LNCAP (cell line): ENCODE measurements around the gene PLCB4.

Experiments used
- TF ChIP-seq, protein P1 (sequence below): fragments of 450-650 bp; IDR thresholded peaks from 2 replicates; pipeline ENCODE4 v1.5.1; 2017; ENCODE audit warnings: mild to moderate bottlenecking

Gene PLCB4

GRCh38 chr20:9040863-9041524 lies 27.9 kb upstream of the PLCB4 start:
- TF ChIP-seq, protein P1, sequence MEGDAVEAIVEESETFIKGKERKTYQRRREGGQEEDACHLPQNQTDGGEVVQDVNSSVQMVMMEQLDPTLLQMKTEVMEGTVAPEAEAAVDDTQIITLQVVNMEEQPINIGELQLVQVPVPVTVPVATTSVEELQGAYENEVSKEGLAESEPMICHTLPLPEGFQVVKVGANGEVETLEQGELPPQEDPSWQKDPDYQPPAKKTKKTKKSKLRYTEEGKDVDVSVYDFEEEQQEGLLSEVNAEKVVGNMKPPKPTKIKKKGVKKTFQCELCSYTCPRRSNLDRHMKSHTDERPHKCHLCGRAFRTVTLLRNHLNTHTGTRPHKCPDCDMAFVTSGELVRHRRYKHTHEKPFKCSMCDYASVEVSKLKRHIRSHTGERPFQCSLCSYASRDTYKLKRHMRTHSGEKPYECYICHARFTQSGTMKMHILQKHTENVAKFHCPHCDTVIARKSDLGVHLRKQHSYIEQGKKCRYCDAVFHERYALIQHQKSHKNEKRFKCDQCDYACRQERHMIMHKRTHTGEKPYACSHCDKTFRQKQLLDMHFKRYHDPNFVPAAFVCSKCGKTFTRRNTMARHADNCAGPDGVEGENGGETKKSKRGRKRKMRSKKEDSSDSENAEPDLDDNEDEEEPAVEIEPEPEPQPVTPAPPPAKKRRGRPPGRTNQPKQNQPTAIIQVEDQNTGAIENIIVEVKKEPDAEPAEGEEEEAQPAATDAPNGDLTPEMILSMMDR = no peak

DNA sequence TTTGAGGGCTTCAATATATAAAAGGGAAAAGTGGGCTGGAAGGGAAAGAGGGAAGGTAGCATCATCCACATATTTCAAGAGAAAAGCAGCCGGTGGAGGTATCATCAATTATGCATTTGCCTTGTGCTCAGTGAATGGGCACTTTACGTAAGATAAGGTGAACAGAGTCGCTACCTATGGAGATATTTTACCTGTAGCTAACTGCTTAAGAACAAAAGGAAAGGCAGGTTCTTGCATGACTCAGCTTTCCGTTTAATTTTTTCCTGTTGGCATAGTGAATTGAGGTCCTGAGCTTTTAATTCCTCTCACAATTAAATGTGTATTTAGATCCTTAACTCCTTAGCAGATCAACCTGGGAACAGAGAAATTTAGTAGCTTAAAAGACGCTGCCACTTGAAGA lies 25.5 kb upstream of the PLCB4 start:
- TF ChIP-seq, protein P1 = no peak

- TF ChIP-seq, protein P1 = no peak
Measured at GRCh38 chr20:9051508-9051907, 17.4 kb upstream of the PLCB4 start.

DNA sequence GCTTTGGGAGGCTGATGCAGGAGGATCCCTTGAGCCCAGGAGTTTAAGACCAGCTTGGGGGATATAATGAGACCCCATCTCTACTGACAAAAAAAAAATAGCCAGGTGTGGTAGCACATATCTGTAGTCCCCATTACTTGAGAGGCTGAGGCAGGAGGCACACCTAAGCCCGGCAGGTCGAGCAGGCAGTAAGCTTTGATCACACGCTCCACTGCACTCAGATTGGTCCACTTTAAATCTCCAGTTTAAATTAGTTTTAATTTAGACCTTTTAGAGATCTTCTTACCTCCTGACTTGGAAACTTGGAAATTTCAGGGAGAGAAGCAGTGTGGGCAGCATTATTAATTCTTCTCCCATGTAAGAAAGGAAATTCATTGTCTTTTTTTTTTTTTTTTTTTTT lies 16.8 kb upstream of the PLCB4 start:
- TF ChIP-seq, protein P1 = no peak

GRCh38 chr20:9053108-9053507 lies 15.8 kb upstream of the PLCB4 start:
- TF ChIP-seq, protein P1 = no peak

DNA sequence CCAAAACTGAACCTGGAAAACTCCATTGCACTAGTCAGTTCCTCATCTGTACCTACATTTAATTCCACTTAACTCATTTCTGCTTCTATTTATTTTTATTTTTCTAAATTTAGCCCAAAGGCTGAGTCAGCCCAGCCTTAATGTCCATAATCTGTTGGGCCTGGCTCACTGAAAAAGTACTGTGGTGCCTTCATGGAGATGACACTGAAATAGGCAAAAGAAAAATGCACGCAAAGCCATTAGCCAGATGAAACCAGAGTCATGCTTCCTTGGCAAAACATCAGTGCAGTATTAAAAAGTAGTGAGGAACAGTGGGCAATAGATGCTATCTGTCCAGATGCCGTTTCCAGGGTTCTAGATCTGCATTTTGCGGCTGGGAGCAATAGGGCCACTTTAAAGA lies 14.7 kb upstream of the PLCB4 start:
- TF ChIP-seq, protein P1 = no peak

- TF ChIP-seq, protein P1 = no peak
Measured at GRCh38 chr20:9059931-9060330, 9.0 kb upstream of the PLCB4 start.

DNA sequence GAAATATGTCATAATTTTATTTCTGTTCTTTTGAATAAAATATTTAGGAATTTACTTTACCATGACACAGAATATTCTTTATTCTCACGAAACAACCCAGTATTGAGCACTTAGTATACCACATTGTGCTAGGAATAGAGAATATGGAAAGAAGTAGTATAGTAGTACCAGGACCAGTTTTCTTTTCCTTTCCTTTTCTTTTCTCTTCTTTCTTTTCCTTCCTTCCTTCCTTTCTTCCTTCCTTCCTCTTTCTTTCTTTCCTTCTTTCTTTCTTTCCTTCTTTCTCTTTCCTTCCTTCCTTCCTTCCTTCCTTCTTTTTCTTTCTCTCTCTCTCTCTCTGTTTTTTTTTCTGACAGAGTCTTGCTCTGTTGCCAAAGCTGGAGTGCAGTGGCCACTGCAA lies 7.5 kb upstream of the PLCB4 start:
- TF ChIP-seq, protein P1 = no peak
